Measurements from ENCODE around the gene MRPL32.

DNA sequence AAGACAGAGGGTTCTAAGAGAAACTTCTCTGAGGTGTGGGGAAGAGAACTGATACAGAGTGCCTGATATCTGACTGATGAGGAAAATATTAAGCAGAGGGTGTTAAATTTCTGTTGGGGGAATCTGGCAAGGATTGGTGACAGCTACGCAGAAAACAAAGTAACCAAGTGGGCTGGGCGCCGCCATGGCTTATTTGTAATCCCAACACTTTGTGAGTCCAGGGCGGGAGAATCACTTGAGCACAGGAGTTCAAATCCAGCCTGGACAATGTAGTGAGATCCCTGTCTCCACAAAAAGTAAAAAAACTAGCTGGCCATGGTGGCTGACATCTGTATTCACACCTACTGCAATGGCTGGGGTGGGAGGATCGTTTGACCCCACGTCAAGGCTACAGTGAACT, 18.2 kb upstream of the MRPL32 start:
- TF ChIP-seq, protein P1, sequence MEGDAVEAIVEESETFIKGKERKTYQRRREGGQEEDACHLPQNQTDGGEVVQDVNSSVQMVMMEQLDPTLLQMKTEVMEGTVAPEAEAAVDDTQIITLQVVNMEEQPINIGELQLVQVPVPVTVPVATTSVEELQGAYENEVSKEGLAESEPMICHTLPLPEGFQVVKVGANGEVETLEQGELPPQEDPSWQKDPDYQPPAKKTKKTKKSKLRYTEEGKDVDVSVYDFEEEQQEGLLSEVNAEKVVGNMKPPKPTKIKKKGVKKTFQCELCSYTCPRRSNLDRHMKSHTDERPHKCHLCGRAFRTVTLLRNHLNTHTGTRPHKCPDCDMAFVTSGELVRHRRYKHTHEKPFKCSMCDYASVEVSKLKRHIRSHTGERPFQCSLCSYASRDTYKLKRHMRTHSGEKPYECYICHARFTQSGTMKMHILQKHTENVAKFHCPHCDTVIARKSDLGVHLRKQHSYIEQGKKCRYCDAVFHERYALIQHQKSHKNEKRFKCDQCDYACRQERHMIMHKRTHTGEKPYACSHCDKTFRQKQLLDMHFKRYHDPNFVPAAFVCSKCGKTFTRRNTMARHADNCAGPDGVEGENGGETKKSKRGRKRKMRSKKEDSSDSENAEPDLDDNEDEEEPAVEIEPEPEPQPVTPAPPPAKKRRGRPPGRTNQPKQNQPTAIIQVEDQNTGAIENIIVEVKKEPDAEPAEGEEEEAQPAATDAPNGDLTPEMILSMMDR (IDR thresholded peaks at IDR 0.05): no peak
- TF ChIP-seq POLR2A (IDR thresholded peaks at IDR 0.05): no peak
